Upper lobe of left lung (tissue), 4 donors: ENCODE results near the gene ANO10.
"Not testable (repeated sequence)": the region's sequence is repeated elsewhere in the genome, so short reads cannot be mapped to it uniquely, and the experiment has no call there.

Experiments
- CTCF ChIP-seq, 6 experiments: fragments of 450-650 bp in 4 of 6; fragments of 200-600 bp in 2 of 6; sonication (generic) in 2 of 6; IDR thresholded peaks; one replicate each; pipeline ENCODE4 v1.5.1; 2016 to 2019; ENCODE audit warnings: antibody characterized with exemption in 6 of 6
- EP300 ChIP-seq, 4 donors: sonication (generic); formaldehyde crosslinking; IDR thresholded peaks; one replicate each; pipeline ENCODE4 v1.5.1; 2017; ENCODE audit warnings: antibody characterized with exemption in 4 of 4, control low read depth in 2 of 4
- POLR2A ChIP-seq, 4 donors: fragments of 450-650 bp; IDR thresholded peaks; one replicate each; pipeline ENCODE4 v1.5.1; 2016 to 2017; ENCODE audit warnings: antibody characterized with exemption in 4 of 4, mild to moderate bottlenecking in 2 of 4
- POLR2AphosphoS5 ChIP-seq, 2 donors: sonication (generic); formaldehyde crosslinking; IDR thresholded peaks; one replicate each; pipeline ENCODE4 v1.5.1; 2017; ENCODE audit warnings: antibody characterized with exemption in 2 of 2

- TF ChIP-seq CTCF, POLR2A, POLR2AphosphoS5, EP300 (IDR thresholded peaks at IDR 0.05): not testable (repeated sequence)
Measured at GRCh38 chr3:43518515-43518914, 103.3 kb downstream of the ANO10 start.
